ENCODE measurements around the gene NAALADL2. TPM values are rescaled to one million over a fixed set of nuclear protein-coding genes. Genes with fewer than 3 reads are reported as not detected.
"Not testable (repeated sequence)": the region's sequence is repeated elsewhere in the genome, so short reads cannot be mapped to it uniquely, and the experiment has no call there.

The NAALADL2 gene
- total RNA-seq, 1 donor from 2014 or later, result 10.4 TPM

DNA sequence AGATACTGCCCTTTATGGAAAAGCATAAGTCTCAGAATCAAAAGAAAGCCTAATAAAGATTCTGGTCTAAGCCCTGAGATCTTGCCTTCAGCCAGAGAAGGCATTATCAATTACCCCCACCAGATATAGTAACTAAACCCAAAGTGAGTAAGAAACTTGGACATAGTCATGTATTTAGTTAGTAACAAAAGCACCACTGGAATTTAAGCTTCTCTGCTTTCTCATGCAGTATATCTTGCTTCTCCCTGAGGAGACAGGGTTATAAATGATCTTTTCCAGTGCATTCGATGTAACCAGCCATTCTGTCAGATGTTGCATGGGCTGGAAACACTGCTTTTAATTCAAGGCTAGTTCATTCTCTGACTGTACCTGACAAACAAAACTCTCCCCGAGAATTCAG lies 946.7 kb downstream of the NAALADL2 start:
- TF ChIP-seq, protein P1, sequence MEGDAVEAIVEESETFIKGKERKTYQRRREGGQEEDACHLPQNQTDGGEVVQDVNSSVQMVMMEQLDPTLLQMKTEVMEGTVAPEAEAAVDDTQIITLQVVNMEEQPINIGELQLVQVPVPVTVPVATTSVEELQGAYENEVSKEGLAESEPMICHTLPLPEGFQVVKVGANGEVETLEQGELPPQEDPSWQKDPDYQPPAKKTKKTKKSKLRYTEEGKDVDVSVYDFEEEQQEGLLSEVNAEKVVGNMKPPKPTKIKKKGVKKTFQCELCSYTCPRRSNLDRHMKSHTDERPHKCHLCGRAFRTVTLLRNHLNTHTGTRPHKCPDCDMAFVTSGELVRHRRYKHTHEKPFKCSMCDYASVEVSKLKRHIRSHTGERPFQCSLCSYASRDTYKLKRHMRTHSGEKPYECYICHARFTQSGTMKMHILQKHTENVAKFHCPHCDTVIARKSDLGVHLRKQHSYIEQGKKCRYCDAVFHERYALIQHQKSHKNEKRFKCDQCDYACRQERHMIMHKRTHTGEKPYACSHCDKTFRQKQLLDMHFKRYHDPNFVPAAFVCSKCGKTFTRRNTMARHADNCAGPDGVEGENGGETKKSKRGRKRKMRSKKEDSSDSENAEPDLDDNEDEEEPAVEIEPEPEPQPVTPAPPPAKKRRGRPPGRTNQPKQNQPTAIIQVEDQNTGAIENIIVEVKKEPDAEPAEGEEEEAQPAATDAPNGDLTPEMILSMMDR (IDR thresholded peaks at IDR 0.05; ENCODE audit: unreplicated experiment), result no peak
- H3K27me3 Mint-ChIP-seq, result no peaks in the 10 kb centered on the region
- H3K9me3 Mint-ChIP-seq (ENCODE audit: low read depth), result no peaks in the 10 kb centered on the region
- H3K4me1 Mint-ChIP-seq (ENCODE audit: low read depth), result peaks cover 5% of the 10 kb centered on the region
- DNase-seq (ENCODE audit: low spot score, unreplicated experiment), result no peak
- no peak overlapping the region for H3K4me3 Mint-ChIP-seq (ENCODE audit: low read depth)
- no peak overlapping the region for H3K27ac Mint-ChIP-seq
- no peaks in the 10 kb centered on the region for H3K36me3 Mint-ChIP-seq (ENCODE audit: insufficient read depth)

DNA sequence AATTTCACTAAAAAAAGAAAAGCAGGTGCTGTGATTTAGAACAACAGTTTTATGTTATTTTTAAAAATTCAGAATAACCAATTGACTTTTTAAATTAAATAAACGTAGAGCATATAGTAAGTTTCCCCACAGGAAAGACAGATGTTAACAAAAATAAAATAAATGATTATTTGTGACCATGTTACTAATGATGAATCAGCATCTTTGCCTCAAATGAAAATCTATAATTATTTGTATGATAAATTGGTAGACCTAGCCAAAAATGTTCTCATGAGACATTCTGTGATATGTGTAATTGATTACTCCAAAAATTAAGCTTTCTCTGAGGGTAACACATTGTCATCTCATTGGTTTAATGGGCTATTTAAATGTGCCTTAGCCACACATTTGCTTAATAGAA lies 948.0 kb downstream of the NAALADL2 start:
- H3K27me3 Mint-ChIP-seq, result no peaks in the 10 kb centered on the region
- no peak overlapping the region for H3K4me3 Mint-ChIP-seq (ENCODE audit: low read depth)
- H3K27ac Mint-ChIP-seq, result no peak overlapping the region
- TF ChIP-seq, protein P1 (IDR thresholded peaks at IDR 0.05; ENCODE audit: unreplicated experiment), result no peak
- H3K36me3 Mint-ChIP-seq (ENCODE audit: insufficient read depth), result no peaks in the 10 kb centered on the region
- peaks cover 5% of the 10 kb centered on the region for H3K4me1 Mint-ChIP-seq (ENCODE audit: low read depth)
- DNase-seq (ENCODE audit: low spot score, unreplicated experiment), result no peak
- no peaks in the 10 kb centered on the region for H3K9me3 Mint-ChIP-seq (ENCODE audit: low read depth)

DNA sequence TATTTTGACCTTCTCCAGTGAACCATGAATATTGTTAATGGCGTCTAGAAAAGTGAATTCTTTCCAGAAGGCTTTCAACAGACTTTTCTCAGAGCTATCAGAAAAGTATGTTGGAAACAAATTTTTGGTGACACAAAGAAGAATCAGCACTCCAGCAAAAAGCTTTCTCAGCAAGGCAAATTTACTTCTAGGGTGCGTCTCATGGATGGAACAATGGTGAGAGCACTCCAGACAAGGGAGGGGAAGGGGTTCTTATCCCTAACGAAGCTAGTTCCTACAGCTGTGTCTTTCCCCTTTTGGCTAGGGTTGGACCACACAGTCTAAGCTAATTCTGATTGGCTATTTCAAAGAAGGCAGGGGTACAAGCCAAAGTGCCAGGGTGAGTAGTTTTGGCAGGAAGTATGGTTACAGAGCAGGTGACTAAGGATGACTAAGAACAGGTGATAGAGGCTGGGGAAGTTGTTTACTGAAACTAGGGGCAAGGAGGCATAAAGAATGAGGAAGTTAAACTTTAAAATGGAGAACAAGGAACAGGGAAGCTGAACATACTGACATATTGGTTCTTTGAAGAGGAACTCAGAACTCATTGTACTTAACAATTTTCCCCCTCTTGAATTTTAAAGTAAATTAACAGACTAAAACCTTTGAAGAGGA lies 959.8 kb downstream of the NAALADL2 start:
- H3K36me3 Mint-ChIP-seq (ENCODE audit: insufficient read depth), result peaks cover 11% of the 10 kb centered on the region
- peaks cover 30% of the 10 kb centered on the region for H3K9me3 Mint-ChIP-seq (ENCODE audit: low read depth)
- no peaks in the 10 kb centered on the region for H3K27me3 Mint-ChIP-seq
- H3K4me3 Mint-ChIP-seq (ENCODE audit: low read depth), result no peak overlapping the region
- TF ChIP-seq, protein P1 (IDR thresholded peaks at IDR 0.05; ENCODE audit: unreplicated experiment), result no peak
- H3K27ac Mint-ChIP-seq, result no peak overlapping the region
- H3K4me1 Mint-ChIP-seq (ENCODE audit: low read depth), result peaks cover 1% of the 10 kb centered on the region
- DNase-seq (ENCODE audit: low spot score, unreplicated experiment), result no peak

DNA sequence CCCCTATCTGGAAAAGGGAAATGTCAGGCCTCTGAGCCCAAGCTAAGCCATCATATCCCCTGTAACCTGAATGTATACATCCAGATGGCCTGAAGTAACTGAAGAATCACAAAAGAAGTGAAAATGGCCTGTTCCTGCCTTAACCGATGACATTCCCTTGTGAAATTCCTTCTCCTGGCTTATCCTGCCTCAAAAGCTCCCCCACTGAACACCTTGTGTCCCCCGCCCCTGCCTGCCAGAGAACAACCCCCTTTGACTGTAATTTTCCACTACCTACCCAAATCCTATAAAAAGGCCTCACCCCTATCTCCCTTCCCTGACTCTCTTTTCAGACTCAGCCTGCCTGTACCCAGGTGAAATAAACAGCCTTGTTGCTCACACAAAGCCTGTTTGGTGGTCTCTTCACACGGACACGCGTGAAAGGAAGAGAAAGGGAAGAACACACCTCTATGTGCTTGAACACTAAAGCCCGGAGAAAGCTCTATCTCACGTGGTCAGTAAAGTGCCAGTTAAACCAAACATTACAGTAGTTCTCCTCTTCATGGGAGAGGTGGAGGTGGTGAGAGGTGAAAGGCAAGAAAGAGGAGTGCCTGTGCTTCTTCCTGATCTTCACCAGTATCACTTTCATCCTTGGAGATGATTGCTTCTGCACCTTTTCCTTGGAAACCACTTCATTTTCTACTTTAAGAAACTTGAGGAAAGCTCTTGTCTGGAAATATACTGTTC lies 963.8 kb downstream of the NAALADL2 start:
- H3K4me1 Mint-ChIP-seq (ENCODE audit: low read depth); H3K27me3 Mint-ChIP-seq; H3K4me3 Mint-ChIP-seq (ENCODE audit: low read depth); DNase-seq (ENCODE audit: low spot score, unreplicated experiment): not testable (repeated sequence)
- H3K27ac Mint-ChIP-seq, result peak overlapping the region; percentile 1
- peaks cover 22% of the 10 kb centered on the region for H3K9me3 Mint-ChIP-seq (ENCODE audit: low read depth)
- peaks cover 11% of the 10 kb centered on the region for H3K36me3 Mint-ChIP-seq (ENCODE audit: insufficient read depth)

DNA sequence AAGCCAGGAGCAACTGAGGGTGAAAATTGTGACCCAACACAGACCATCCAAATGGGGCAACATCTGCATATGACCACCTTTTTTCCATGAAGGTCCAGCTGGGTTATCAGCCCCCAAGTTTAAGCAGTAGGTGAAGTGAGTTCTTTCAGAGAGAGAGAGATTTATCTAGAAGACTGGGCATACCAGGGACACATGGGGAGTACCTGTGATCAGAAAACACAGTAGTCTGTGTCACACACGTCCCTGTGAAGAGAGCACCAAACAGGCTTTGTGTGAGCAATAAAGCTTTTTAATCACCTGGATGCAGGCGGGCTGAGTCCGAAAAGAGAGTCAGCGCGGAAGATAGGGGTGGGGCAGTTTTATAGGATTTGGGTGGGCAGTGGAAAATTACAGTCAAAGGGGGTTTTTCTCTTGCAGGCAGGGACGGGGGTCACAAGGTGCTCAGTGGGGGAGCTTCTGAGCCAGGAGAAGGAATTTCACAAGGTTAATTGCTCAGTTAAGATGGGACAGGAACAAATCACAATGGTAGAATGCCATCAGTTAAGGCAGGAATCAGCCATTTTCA lies 966.0 kb downstream of the NAALADL2 start:
- H3K27ac Mint-ChIP-seq; H3K9me3 Mint-ChIP-seq (ENCODE audit: low read depth); H3K4me3 Mint-ChIP-seq (ENCODE audit: low read depth); H3K36me3 Mint-ChIP-seq (ENCODE audit: insufficient read depth); H3K27me3 Mint-ChIP-seq; H3K4me1 Mint-ChIP-seq (ENCODE audit: low read depth); DNase-seq (ENCODE audit: low spot score, unreplicated experiment): not testable (repeated sequence)

DNA sequence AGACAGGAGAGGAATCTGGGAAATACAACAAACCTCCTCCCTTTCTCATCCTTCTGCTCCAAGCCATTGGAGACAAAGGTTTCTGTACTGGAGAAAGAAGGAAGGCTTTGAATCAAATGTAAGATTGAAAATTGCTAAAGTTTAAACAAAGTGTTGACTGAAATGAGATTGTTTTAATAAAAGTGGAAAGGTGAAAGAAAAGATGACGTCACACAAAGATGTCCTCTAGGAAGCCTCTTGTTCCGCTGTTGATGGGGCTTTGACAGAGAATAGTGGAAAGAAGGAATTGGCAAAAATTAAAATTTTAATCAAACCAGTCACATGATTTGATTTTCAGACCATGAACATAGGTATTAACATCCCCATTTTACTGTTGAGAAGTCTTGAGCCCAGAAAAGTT lies 967.6 kb downstream of the NAALADL2 start:
- Mint-ChIP-seq H3K4me3 (ENCODE audit: low read depth) (no peak overlapping the region), H3K9me3 (ENCODE audit: low read depth) (no peaks in the 10 kb centered on the region), H3K36me3 (ENCODE audit: insufficient read depth) (no peaks in the 10 kb centered on the region), H3K4me1 (ENCODE audit: low read depth) (peaks cover 1% of the 10 kb centered on the region), H3K27ac (no peak overlapping the region), H3K27me3 (no peaks in the 10 kb centered on the region)
- DNase-seq (ENCODE audit: low spot score, unreplicated experiment), result no peak
- TF ChIP-seq, protein P1 (IDR thresholded peaks at IDR 0.05; ENCODE audit: unreplicated experiment), result no peak

DNA sequence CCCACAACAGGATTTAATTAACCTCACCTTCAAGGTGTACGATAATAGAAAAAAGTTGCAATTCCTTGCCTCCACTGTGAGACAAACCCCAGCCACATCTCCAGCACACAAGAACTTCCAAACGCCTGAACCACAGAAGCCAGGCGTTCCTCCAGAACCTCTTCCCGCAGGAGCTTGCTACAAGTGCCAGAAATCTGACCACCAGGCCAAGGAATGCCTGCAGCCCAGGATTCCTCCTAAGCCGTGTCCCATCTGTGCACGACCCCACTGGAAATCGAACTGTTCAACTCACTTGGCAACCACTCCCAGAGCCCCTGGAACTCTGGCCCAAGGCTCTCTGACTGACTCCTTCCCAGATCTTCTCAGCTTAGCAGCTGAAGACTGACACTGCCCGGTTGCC lies 970.7 kb downstream of the NAALADL2 start:
- not testable (repeated sequence) for H3K9me3 Mint-ChIP-seq (ENCODE audit: low read depth); H3K27me3 Mint-ChIP-seq; H3K4me1 Mint-ChIP-seq (ENCODE audit: low read depth); H3K27ac Mint-ChIP-seq; H3K36me3 Mint-ChIP-seq (ENCODE audit: insufficient read depth); DNase-seq (ENCODE audit: low spot score, unreplicated experiment); H3K4me3 Mint-ChIP-seq (ENCODE audit: low read depth)

DNA sequence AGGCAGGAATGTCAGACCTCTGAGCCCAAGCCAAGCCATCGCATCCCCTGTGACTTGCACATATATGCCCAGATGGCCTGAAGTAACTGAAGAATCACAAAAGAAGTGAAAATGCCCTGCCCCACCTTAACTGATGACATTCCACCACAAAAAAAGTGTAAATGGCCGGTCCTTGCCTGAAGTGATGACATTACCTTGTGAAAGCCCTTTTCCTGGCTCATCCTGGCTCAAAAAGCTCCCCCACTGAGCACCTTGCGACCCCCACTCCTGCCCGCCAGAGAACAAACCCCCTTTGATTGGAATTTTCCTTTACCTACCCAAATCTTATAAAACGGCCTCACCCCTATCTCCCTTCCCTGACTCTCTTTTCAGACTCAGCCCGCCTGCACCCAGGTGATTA lies 976.6 kb downstream of the NAALADL2 start:
- not testable (repeated sequence) for H3K36me3 Mint-ChIP-seq (ENCODE audit: insufficient read depth); H3K4me1 Mint-ChIP-seq (ENCODE audit: low read depth); H3K4me3 Mint-ChIP-seq (ENCODE audit: low read depth); DNase-seq (ENCODE audit: low spot score, unreplicated experiment); H3K9me3 Mint-ChIP-seq (ENCODE audit: low read depth); H3K27ac Mint-ChIP-seq; H3K27me3 Mint-ChIP-seq
